B cell (primary cell): ENCODE data around the gene TRIM56. TPM values are rescaled to one million over a fixed set of nuclear protein-coding genes. Genes with fewer than 3 reads are reported as not detected.

Experiments
- ATAC-seq: fragments of 200-7000 bp; cut with Tn5 transposase; one replicate; pipeline ENCODE4 v1.10.0; 2021; ENCODE audit warnings: low read depth, mild to moderate bottlenecking, moderate number of reproducible peaks, moderate library complexity
- CTCF ChIA-PET: fragments of 350-600 bp; sonication (Branson Sonifier 250); formaldehyde crosslinking; loops from one replicate; lab custom pipeline; 2021; ENCODE audit warnings: antibody characterized with exemption, inconsistent platforms; lab: Charles Lee
- POLR2A ChIA-PET: fragments of 350-600 bp; sonication (Branson Sonifier 250); formaldehyde crosslinking; loops from one replicate; lab custom pipeline; 2021; ENCODE audit warnings: antibody characterized with exemption; lab: Charles Lee
- DNase-seq: peaks from one replicate; pipeline ENCODE4 v3.0.0; 2013
- H2AFZ ChIP-seq: 2 replicates; pipeline ENCODE4 v1.6.1; 2012; ENCODE audit warnings: mild to moderate bottlenecking, low read depth, low read length; ENCODE audit not compliant: insufficient read depth, poor library complexity, severe bottlenecking
- H3K27ac ChIP-seq, 2 donors: 1 replicate in 1 of 2; 2 replicates in 1 of 2; pipeline ENCODE4 v1.5.1; 2012 to 2013; ENCODE audit warnings: low read length in 2 of 2, mild to moderate bottlenecking in 2 of 2, moderate library complexity in 1 of 2
- H3K27me3 ChIP-seq, 4 experiments: fragments of 200-600 bp in 1 of 4; sonication (generic) in 1 of 4; replicated peaks in 1 of 4; 1 replicate in 2 of 4; 2 replicates in 2 of 4; pipeline versions ENCODE4 v1.6.1 to v1.7.0; 2013 to 2016; ENCODE audit warnings: low read length in 3 of 4, mild to moderate bottlenecking in 2 of 4, mixed read lengths in 1 of 4, moderate library complexity in 1 of 4; ENCODE audit not compliant: insufficient read depth in 4 of 4, control insufficient read depth in 3 of 4; ENCODE audit errors: control extremely low read depth in 1 of 4
- H3K36me3 ChIP-seq, 2 experiments: replicated peaks in 1 of 2; 1 replicate in 1 of 2; 2 replicates in 1 of 2; pipeline versions ENCODE4 v1.6.1 to v1.7.1; 2013; ENCODE audit warnings: low read length in 1 of 2; ENCODE audit not compliant: insufficient read depth in 2 of 2, control insufficient read depth in 1 of 2; ENCODE audit errors: control extremely low read depth in 1 of 2, extremely low read depth in 1 of 2
- H3K4me1 ChIP-seq, 2 donors: fragments of 200-600 bp in 1 of 2; sonication (generic) in 1 of 2; 1 replicate in 1 of 2; 2 replicates in 1 of 2; pipeline versions ENCODE4 v1.5.1 to v1.6.1; 2013 to 2017; ENCODE audit warnings: low read length in 2 of 2; ENCODE audit not compliant: control insufficient read depth in 2 of 2, insufficient read depth in 2 of 2
- H3K4me2 ChIP-seq: replicated peaks from 2 replicates; pipeline ENCODE3; 2012; ENCODE audit warnings: mild to moderate bottlenecking, low read depth, low read length; ENCODE audit not compliant: poor library complexity, severe bottlenecking
- H3K4me3 ChIP-seq, 5 experiments: fragments of 200-600 bp in 1 of 5; sonication (generic) in 1 of 5; 1 replicate in 3 of 5; 2 replicates in 2 of 5; pipeline versions ENCODE4 v1.5.1 to v1.7.0; 2011 to 2016; ENCODE audit warnings: low read length in 4 of 5, mild to moderate bottlenecking in 4 of 5, low read depth in 2 of 5, control low read depth in 1 of 5, moderate library complexity in 1 of 5; ENCODE audit not compliant: insufficient read depth in 1 of 5; ENCODE audit errors: control extremely low read depth in 1 of 5, extremely low read depth in 1 of 5
- H3K79me2 ChIP-seq: fragments of 200-600 bp; sonication (generic); one replicate; pipeline ENCODE4 v1.6.0; 2016; ENCODE audit warnings: low read length; ENCODE audit not compliant: control insufficient read depth, insufficient read depth
- H3K9ac ChIP-seq: fragments of 200-600 bp; sonication (generic); 2 replicates; pipeline ENCODE4 v1.6.1; 2017; ENCODE audit warnings: mild to moderate bottlenecking, low read length, moderate library complexity
- H3K9me3 ChIP-seq, 3 donors: one replicate each; pipeline versions ENCODE4 v1.6.1 to v1.7.1; 2013; ENCODE audit warnings: low read length in 2 of 3; ENCODE audit not compliant: control insufficient read depth in 2 of 3, insufficient read depth in 1 of 3; ENCODE audit errors: control extremely low read depth in 1 of 3
- H4K20me1 ChIP-seq: 2 replicates; pipeline ENCODE4 v1.6.0; 2012; ENCODE audit warnings: mild to moderate bottlenecking, low read length; ENCODE audit not compliant: insufficient read depth, control insufficient read depth, poor library complexity, severe bottlenecking
- H3K27ac Mint-ChIP-seq: one replicate; pipeline ENCODE4 v1.8.0; 2021; ENCODE audit warnings: mixed read lengths
- H3K27me3 Mint-ChIP-seq: one replicate; pipeline ENCODE4 v1.8.0; 2021; ENCODE audit warnings: mixed read lengths
- H3K4me1 Mint-ChIP-seq: one replicate; pipeline ENCODE4 v1.8.0; 2021; ENCODE audit warnings: mixed read lengths
- H3K4me3 Mint-ChIP-seq: one replicate; pipeline ENCODE4 v1.8.0; 2021; ENCODE audit warnings: mixed read lengths
- H3K9me3 Mint-ChIP-seq: one replicate; pipeline ENCODE4 v1.8.0; 2022; ENCODE audit warnings: mixed read lengths; ENCODE audit not compliant: insufficient read depth
- CTCF ChIP-seq: fragments of 200-600 bp; IDR thresholded peaks from one replicate; pipeline ENCODE4 v1.8.0; 2022; ENCODE audit warnings: antibody characterized with exemption, mild to moderate bottlenecking
- EZH2 ChIP-seq: IDR thresholded peaks from 2 replicates; pipeline ENCODE4 v1.6.1; 2012; ENCODE audit warnings: borderline replicate concordance, low read depth, mild to moderate bottlenecking, moderate library complexity, low read length; ENCODE audit not compliant: insufficient read depth, poor library complexity, severe bottlenecking
- WGBS: methylation state at CpG from one replicate; pipeline ENCODE4 v1.1.5; 2013; ENCODE audit warnings: missing lambda C conversion rate; ENCODE audit not compliant: insufficient coverage; 5-methylcytosine and 5-hydroxymethylcytosine counted together
- intact Hi-C: fragments of 100-400 bp; cut with micrococcal nuclease; formaldehyde crosslinking; loops from one replicate; pipeline ENCODE4 v1.10.0; 2022
- polyA plus RNA-seq: library from polyadenylated mRNA; depleted of rRNA; stranded (reverse); fragments of >200 nt; gene quantifications from 2 replicates; pipeline ENCODE4 v1.2.3, GENCODE V29; 2012
- total RNA-seq, 2 donors: library from RNA; stranded (reverse); fragments of 120-200 nt in 1 of 2; gene quantifications; 1 replicate in 1 of 2; 2 replicates in 1 of 2; pipeline versions ENCODE4 v1.2.3 to v1.2.4, GENCODE V29; 2013 to 2022

Gene TRIM56
- total and polyA plus RNA-seq, 2 donors (not counting 1 experiment from before 2014, with no cell fraction given) = 8.4 to 85.7 TPM

- ChIA-PET CTCF (interaction anchor here (0.7 to 3.3 kb wide), 3 partner anchors 19 to 68 kb away, joined by 3 to 28 read pairs (median 5); no protein-coding TSS in a partner anchor), POLR2A (no interaction called here)
- Mint-ChIP-seq H3K4me3 (no peak overlapping the region), H3K27ac (no peak overlapping the region), H3K9me3 (no peaks in the 10 kb centered on the region), H3K27me3 (peaks cover 33% of the 10 kb centered on the region), H3K4me1 (peaks cover 46% of the 10 kb centered on the region)
- no peak overlapping the region for H3K9ac ChIP-seq
- peaks cover 0 to 11% (median 0%) of the 10 kb centered on the region in 3 donors for H3K9me3 ChIP-seq
- no peak overlapping the region for H2AFZ ChIP-seq
- DNase-seq (no peak), ATAC-seq (no peak)
- peaks cover 0 to 22% (median 7%) of the 10 kb centered on the region in 4 experiments for H3K27me3 ChIP-seq
- no peak overlapping the region for H3K4me3 ChIP-seq
- H3K4me1 ChIP-seq = peaks cover 24 to 25% of the 10 kb centered on the region in 2 donors
- H4K20me1 ChIP-seq = no peaks in the 10 kb centered on the region
- H3K79me2 ChIP-seq = no peaks in the 10 kb centered on the region
- 27% methylated on average over 3 of the region's 7 CpGs for WGBS
- no peak overlapping the region for H3K27ac ChIP-seq
- intact Hi-C loops = loop anchor here (5.0 kb wide), 1 partner anchor 47 kb away; no protein-coding TSS in a partner anchor
- no peaks in the 10 kb centered on the region for H3K36me3 ChIP-seq
- TF ChIP-seq CTCF (no peak), EZH2 (no peak)
- no peak overlapping the region for H3K4me2 ChIP-seq
Observed at GRCh38 chr7:101124376-101125056, 39.2 kb downstream of the TRIM56 start.
